Natural killer cell (primary cell): ENCODE measurements around the gene CIROP. TPM values are rescaled to one million over a fixed set of nuclear protein-coding genes. Genes with fewer than 3 reads are reported as not detected.
A peak's percentile ranks its signal among the peaks of the same experiment; 100 is the strongest.

ENCODE experiments used
- ATAC-seq, 3 donors: fragments of 150-1000 bp in 2 of 3; fragments of 200-7000 bp in 1 of 3; cut with Tn5 transposase; 1 replicate in 1 of 3; 2 replicates in 2 of 3; pipeline ENCODE4 v1.10.0; 2021; ENCODE audit warnings: mild to moderate bottlenecking in 2 of 3, moderate library complexity in 2 of 3
- DNase-seq, 2 donors: peaks; one replicate each; pipeline versions ENCODE4 v3.0.0 to v3.0.0-alpha.2; 2013 to 2021; ENCODE audit warnings: mixed read lengths in 1 of 2
- H3K27ac ChIP-seq: one replicate; pipeline ENCODE4 v1.5.1; 2013; ENCODE audit warnings: mild to moderate bottlenecking, low read length
- H3K27me3 ChIP-seq: one replicate; pipeline ENCODE4 v1.6.1; 2013; ENCODE audit warnings: low read length; ENCODE audit not compliant: control insufficient read depth, insufficient read depth
- H3K36me3 ChIP-seq: one replicate; pipeline ENCODE4 v1.6.1; 2013; ENCODE audit warnings: low read length; ENCODE audit not compliant: control insufficient read depth, insufficient read depth
- H3K4me1 ChIP-seq: one replicate; pipeline ENCODE4 v1.6.1; 2013; ENCODE audit warnings: low read length; ENCODE audit not compliant: control insufficient read depth, insufficient read depth
- H3K4me3 ChIP-seq: one replicate; pipeline ENCODE4 v1.5.1; 2013; ENCODE audit warnings: low read length
- H3K9me3 ChIP-seq: one replicate; pipeline ENCODE4 v1.6.1; 2013; ENCODE audit warnings: low read length; ENCODE audit not compliant: control insufficient read depth, insufficient read depth
- H3K27ac Mint-ChIP-seq, 2 donors: one replicate each; pipeline ENCODE4 v1.8.0; 2022; ENCODE audit warnings: mild to moderate bottlenecking in 2 of 2, mixed read lengths in 2 of 2, moderate library complexity in 1 of 2
- H3K27me3 Mint-ChIP-seq, 2 donors: one replicate each; pipeline ENCODE4 v1.8.0; 2022; ENCODE audit warnings: low read depth in 2 of 2, mixed read lengths in 2 of 2
- H3K36me3 Mint-ChIP-seq: one replicate; pipeline ENCODE4 v1.8.0; 2022; ENCODE audit warnings: mixed read lengths
- H3K4me1 Mint-ChIP-seq, 2 donors: one replicate each; pipeline ENCODE4 v1.8.0; 2022; ENCODE audit warnings: mixed read lengths in 2 of 2
- H3K4me3 Mint-ChIP-seq: one replicate; pipeline ENCODE4 v1.8.0; 2022; ENCODE audit warnings: mild to moderate bottlenecking, moderate library complexity, mixed read lengths
- H3K9me3 Mint-ChIP-seq, 2 donors: one replicate each; pipeline ENCODE4 v1.8.0; 2022; ENCODE audit warnings: mixed read lengths in 2 of 2
- CTCF ChIP-seq: fragments of 200-600 bp; IDR thresholded peaks from one replicate; pipeline ENCODE4 v1.8.0; 2022; ENCODE audit warnings: antibody characterized with exemption
- WGBS: methylation state at CpG from one replicate; pipeline ENCODE4 v1.1.7; 2013; ENCODE audit warnings: missing lambda C conversion rate; ENCODE audit not compliant: insufficient coverage; 5-methylcytosine and 5-hydroxymethylcytosine counted together
- intact Hi-C: fragments of 100-400 bp; cut with micrococcal nuclease; formaldehyde crosslinking; loops from one replicate; pipeline ENCODE4 v1.14.2; 2022
- total RNA-seq, 4 donors: library from RNA; stranded (reverse); fragments of 120-200 nt in 1 of 4; gene quantifications; one replicate each; pipeline versions ENCODE4 v1.2.3 to v1.2.4, GENCODE V29; 2013 to 2022

Gene CIROP
- total RNA-seq, 3 donors from 2014 or later (not counting 1 experiment from before 2014, with no cell fraction given), result not detected

GRCh38 chr14:23122086-23122485, 17.3 kb upstream of the CIROP start:
- DNase-seq (no peak), ATAC-seq (no peak)
- Histone ChIP-seq H3K27me3 (no peaks in the 10 kb centered on the region), H3K27ac (no peak overlapping the region), H3K9me3 (no peaks in the 10 kb centered on the region), H3K4me1 (peaks cover 32% of the 10 kb centered on the region), H3K4me3 (no peak overlapping the region), H3K36me3 (no peaks in the 10 kb centered on the region)
- no peak for TF ChIP-seq CTCF
- Mint-ChIP-seq H3K36me3 (no peaks in the 10 kb centered on the region), H3K9me3 (no peaks in the 10 kb centered on the region), H3K4me3 (no peak overlapping the region), H3K4me1 (peaks cover 10 to 11% of the 10 kb centered on the region in 2 donors), H3K27ac (no peak overlapping the region), H3K27me3 (peaks cover 0 to 8% of the 10 kb centered on the region in 2 donors)
- WGBS, result 90% methylated on average over 6 of the region's 6 CpGs
- intact Hi-C loops, result no loop called here

DNA sequence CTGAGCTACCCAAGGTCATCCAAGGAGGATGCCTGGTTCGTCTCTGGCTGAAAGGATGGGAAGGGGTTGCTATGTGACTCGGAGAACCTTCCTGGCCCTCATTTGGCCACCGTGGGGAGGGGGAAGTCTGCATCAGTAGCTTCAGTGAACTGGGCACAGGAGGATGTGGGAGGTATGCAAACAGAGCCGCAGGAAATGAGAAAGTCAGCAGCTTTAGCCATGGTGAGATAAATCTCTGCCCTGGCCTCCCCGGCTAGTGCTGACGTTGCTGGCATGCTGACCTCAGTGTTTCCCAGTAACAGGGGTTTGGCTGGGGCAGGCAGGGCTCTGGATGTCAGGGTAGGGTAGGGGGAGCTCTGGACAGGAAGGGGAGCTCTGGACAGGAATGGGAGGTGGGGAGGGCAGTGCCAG, 16.6 kb upstream of the CIROP start:
- Mint-ChIP-seq H3K9me3 (no peaks in the 10 kb centered on the region), H3K4me3 (no peak overlapping the region), H3K27ac (peak overlapping the region; percentile 18 to 68), H3K36me3 (no peaks in the 10 kb centered on the region), H3K4me1 (peaks cover 10 to 11% of the 10 kb centered on the region in 2 donors), H3K27me3 (peaks cover 0 to 8% of the 10 kb centered on the region in 2 donors)
- no peak for TF ChIP-seq CTCF
- Histone ChIP-seq H3K27me3 (no peaks in the 10 kb centered on the region), H3K27ac (no peak overlapping the region), H3K4me3 (no peak overlapping the region), H3K9me3 (no peaks in the 10 kb centered on the region), H3K36me3 (no peaks in the 10 kb centered on the region), H3K4me1 (peaks cover 32% of the 10 kb centered on the region)
- 27% methylated on average over 6 of the region's 6 CpGs for WGBS
- peak in 1 of 3 donors; percentile 24 for ATAC-seq
- intact Hi-C loops, result loop anchor here (2.0 kb wide), 2 partner anchors 177 to 259 kb away; no protein-coding TSS in a partner anchor
- DNase-seq, result peak in 1 of 2 donors; percentile 33

DNA sequence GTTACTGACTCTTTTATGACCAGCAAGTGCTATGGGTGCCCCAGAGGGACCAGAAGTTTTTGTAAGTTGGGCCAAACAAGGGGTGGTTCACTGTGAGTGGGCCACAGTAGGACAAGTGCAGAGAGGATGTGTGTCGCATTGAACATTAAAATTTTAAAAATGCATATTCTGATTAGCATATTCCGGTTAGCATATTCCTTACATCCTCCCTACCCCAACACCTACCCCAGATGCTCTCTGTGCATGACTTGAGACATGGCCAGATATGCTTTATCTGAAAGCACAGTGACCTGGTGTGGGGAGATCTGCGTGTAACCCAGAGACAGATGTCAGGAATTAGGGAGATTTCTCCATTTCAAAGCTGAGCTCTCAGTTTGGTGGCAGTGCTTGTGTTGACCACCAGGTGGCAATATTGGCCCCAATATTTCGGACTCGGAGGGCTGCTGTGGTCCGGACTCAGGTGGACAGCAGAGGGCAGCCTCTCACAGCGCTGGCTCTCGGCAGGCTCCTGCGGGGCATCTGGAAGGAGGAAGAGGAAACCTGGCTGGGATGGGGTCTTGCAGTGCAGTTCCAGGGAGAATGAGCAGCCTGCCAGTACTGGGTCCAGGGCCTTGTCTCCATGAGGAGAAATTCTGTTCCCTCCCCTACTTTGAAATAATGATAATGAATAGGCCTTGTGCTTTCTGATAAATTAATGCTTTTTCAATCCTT, 15.9 kb upstream of the CIROP start:
- H3K27ac Mint-ChIP-seq, result peak overlapping the region; percentile 18 to 68
- H3K36me3 Mint-ChIP-seq, result no peaks in the 10 kb centered on the region
- Histone ChIP-seq H3K27ac (peak overlapping the region; percentile 52), H3K27me3 (no peaks in the 10 kb centered on the region), H3K36me3 (no peaks in the 10 kb centered on the region), H3K4me3 (no peak overlapping the region), H3K9me3 (no peaks in the 10 kb centered on the region), H3K4me1 (peaks cover 32% of the 10 kb centered on the region)
- WGBS, result 0% methylated on average over 7 of the region's 9 CpGs
- intact Hi-C loops, result loop anchor here (1.0 to 2.0 kb wide), 3 partner anchors 67 to 260 kb away; no protein-coding TSS in a partner anchor
- H3K27me3 Mint-ChIP-seq, result peaks cover 0 to 8% of the 10 kb centered on the region in 2 donors
- H3K4me1 Mint-ChIP-seq, result peaks cover 10 to 11% of the 10 kb centered on the region in 2 donors
- ATAC-seq (peak; percentile 95 to 100 (median 98)), DNase-seq (peak; percentile 72 to 91)
- peak; percentile 99 for TF ChIP-seq CTCF
- no peaks in the 10 kb centered on the region for H3K9me3 Mint-ChIP-seq
- peak overlapping the region; percentile 36 for H3K4me3 Mint-ChIP-seq
